Loucy (cell line): Measurements from ENCODE around the gene SPATA33.

ENCODE experiments used
- H2AFZ ChIP-seq: fragments of 200-600 bp; sonication (generic); 2 replicates; pipeline ENCODE4 v1.6.0; 2016; ENCODE audit warnings: antibody characterized with exemption, mild to moderate bottlenecking, low read length, moderate library complexity
- H3F3A ChIP-seq: fragments of 200-600 bp; 2 replicates; pipeline ENCODE4 v1.6.0; 2016; ENCODE audit warnings: antibody characterized with exemption, low read depth, mild to moderate bottlenecking
- H3K27me3 ChIP-seq: fragments of 200-600 bp; sonication (generic); 2 replicates; pipeline ENCODE4 v1.6.1; 2014; ENCODE audit warnings: low read length, mild to moderate bottlenecking; ENCODE audit not compliant: insufficient read depth, poor library complexity, severe bottlenecking
- H3K36me3 ChIP-seq: fragments of 200-600 bp; sonication (generic); 2 replicates; pipeline ENCODE4 v1.6.1; 2016; ENCODE audit warnings: low read length; ENCODE audit not compliant: insufficient read depth
- H3K4me1 ChIP-seq: fragments of 200-600 bp; sonication (generic); 2 replicates; pipeline ENCODE4 v1.5.1; 2014; ENCODE audit warnings: low read length, mild to moderate bottlenecking; ENCODE audit not compliant: insufficient read depth, poor library complexity, severe bottlenecking
- H3K4me2 ChIP-seq: fragments of 200-600 bp; sonication (generic); 2 replicates; pipeline ENCODE4 v1.6.0; 2014; ENCODE audit warnings: antibody characterized with exemption, low read length, low read depth, mild to moderate bottlenecking; ENCODE audit not compliant: poor library complexity, severe bottlenecking
- H3K4me3 ChIP-seq: fragments of 200-600 bp; sonication (generic); 2 replicates; pipeline ENCODE4 v1.5.1; 2014; ENCODE audit warnings: low read length, mild to moderate bottlenecking, mixed read lengths; ENCODE audit not compliant: poor library complexity, severe bottlenecking
- H3K79me2 ChIP-seq: fragments of 200-600 bp; sonication (generic); 2 replicates; pipeline ENCODE4 v1.6.1; 2014; ENCODE audit warnings: low read length; ENCODE audit not compliant: insufficient read depth
- H3K9ac ChIP-seq: fragments of 200-600 bp; sonication (generic); 2 replicates; pipeline ENCODE4 v1.6.0; 2014; ENCODE audit warnings: mild to moderate bottlenecking, low read depth, low read length, moderate library complexity; ENCODE audit not compliant: poor library complexity, severe bottlenecking
- H3K9me2 ChIP-seq: fragments of 200-600 bp; sonication (generic); replicated peaks from 2 replicates; pipeline ENCODE4 v1.6.1; 2016; ENCODE audit warnings: low read depth, low read length, mixed read lengths
- H3K9me3 ChIP-seq: fragments of 200-600 bp; sonication (generic); 2 replicates; pipeline ENCODE4 v1.6.1; 2014; ENCODE audit warnings: mild to moderate bottlenecking, antibody characterized with exemption, low read length, low read depth; ENCODE audit not compliant: insufficient read depth
- H4K20me1 ChIP-seq: fragments of 200-600 bp; sonication (generic); 2 replicates; pipeline ENCODE4 v1.6.0; 2014; ENCODE audit warnings: antibody characterized with exemption, low read length, mild to moderate bottlenecking; ENCODE audit not compliant: insufficient read depth, poor library complexity, severe bottlenecking
- EZH2phosphoT487 ChIP-seq: fragments of 200-600 bp; IDR thresholded peaks from 2 replicates; pipeline ENCODE4 v1.6.1; 2018; ENCODE audit warnings: antibody characterized with exemption, mild to moderate bottlenecking, moderate library complexity, borderline replicate concordance
- TF ChIP-seq, protein P1 (sequence below): fragments of 200-600 bp; sonication (generic); conservative IDR thresholded peaks from 2 replicates; pipeline ENCODE4 v1.5.1; 2014; ENCODE audit warnings: mild to moderate bottlenecking, antibody characterized with exemption, low read length

Gene SPATA33

DNA sequence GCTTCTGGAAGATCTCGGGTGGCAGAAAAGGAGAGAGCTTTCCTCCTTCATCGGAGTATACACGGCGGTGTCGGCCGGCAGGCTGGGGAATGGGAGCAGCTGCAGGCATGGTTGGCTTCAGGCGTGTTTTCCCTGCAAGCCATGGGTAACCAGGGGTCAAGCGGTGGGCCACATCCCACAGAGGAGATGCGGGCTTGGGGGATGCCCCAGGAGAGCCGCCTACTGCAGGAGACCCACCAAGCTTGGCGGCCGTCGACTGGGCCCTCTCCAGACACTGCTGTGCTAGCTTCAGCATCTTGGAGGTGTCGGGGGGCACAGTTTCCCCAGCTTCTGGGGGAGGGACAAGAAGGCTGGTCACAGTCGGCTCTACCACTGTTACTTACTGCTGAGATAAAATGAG is 58.9 kb downstream of the SPATA33 start:
- Histone ChIP-seq H3K79me2 (no peaks in the 10 kb centered on the region), H3K9ac (no peak overlapping the region), H3K27me3 (no peaks in the 10 kb centered on the region), H3F3A (no peaks in the 10 kb centered on the region), H3K4me3 (no peak overlapping the region), H3K36me3 (no peaks in the 10 kb centered on the region), H3K4me1 (no peaks in the 10 kb centered on the region), H3K9me3 (no peaks in the 10 kb centered on the region), H2AFZ (no peak overlapping the region), H3K9me2 (no peaks in the 10 kb centered on the region), H4K20me1 (no peaks in the 10 kb centered on the region), H3K4me2 (no peak overlapping the region)
- no peak for TF ChIP-seq EZH2phosphoT487
- TF ChIP-seq, protein P1, sequence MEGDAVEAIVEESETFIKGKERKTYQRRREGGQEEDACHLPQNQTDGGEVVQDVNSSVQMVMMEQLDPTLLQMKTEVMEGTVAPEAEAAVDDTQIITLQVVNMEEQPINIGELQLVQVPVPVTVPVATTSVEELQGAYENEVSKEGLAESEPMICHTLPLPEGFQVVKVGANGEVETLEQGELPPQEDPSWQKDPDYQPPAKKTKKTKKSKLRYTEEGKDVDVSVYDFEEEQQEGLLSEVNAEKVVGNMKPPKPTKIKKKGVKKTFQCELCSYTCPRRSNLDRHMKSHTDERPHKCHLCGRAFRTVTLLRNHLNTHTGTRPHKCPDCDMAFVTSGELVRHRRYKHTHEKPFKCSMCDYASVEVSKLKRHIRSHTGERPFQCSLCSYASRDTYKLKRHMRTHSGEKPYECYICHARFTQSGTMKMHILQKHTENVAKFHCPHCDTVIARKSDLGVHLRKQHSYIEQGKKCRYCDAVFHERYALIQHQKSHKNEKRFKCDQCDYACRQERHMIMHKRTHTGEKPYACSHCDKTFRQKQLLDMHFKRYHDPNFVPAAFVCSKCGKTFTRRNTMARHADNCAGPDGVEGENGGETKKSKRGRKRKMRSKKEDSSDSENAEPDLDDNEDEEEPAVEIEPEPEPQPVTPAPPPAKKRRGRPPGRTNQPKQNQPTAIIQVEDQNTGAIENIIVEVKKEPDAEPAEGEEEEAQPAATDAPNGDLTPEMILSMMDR: no peak

- Histone ChIP-seq H3K9me2 (no peaks in the 10 kb centered on the region), H3K9me3 (no peaks in the 10 kb centered on the region), H3K9ac (no peak overlapping the region), H2AFZ (no peak overlapping the region), H4K20me1 (no peaks in the 10 kb centered on the region), H3K4me1 (no peaks in the 10 kb centered on the region), H3K36me3 (no peaks in the 10 kb centered on the region), H3F3A (no peaks in the 10 kb centered on the region), H3K4me3 (no peak overlapping the region), H3K79me2 (no peaks in the 10 kb centered on the region), H3K27me3 (no peaks in the 10 kb centered on the region), H3K4me2 (no peak overlapping the region)
- no peak for TF ChIP-seq EZH2phosphoT487
- TF ChIP-seq, protein P1: no peak
These were observed 59.5 kb downstream of the SPATA33 start for GRCh38 chr16:89716916-89717687.

- no peaks in the 10 kb centered on the region for H3K36me3 ChIP-seq
- no peak overlapping the region for H3K9ac ChIP-seq
- H3K4me1 ChIP-seq: peaks cover 2% of the 10 kb centered on the region
- peaks cover 7% of the 10 kb centered on the region for H4K20me1 ChIP-seq
- H3F3A ChIP-seq: no peaks in the 10 kb centered on the region
- no peak overlapping the region for H2AFZ ChIP-seq
- no peak for TF ChIP-seq EZH2phosphoT487
- TF ChIP-seq, protein P1: no peak
- no peaks in the 10 kb centered on the region for H3K9me3 ChIP-seq
- no peaks in the 10 kb centered on the region for H3K9me2 ChIP-seq
- H3K4me3 ChIP-seq: no peak overlapping the region
- peaks cover 2% of the 10 kb centered on the region; the same call in 1 of the 2 replicates for H3K79me2 ChIP-seq
- no peaks in the 10 kb centered on the region for H3K27me3 ChIP-seq
- H3K4me2 ChIP-seq: no peak overlapping the region
These were observed 60.3 kb downstream of the SPATA33 start for GRCh38 chr16:89717688-89718505.
